ENCODE measurements around the gene CMTM6. TPM values are rescaled to one million over a fixed set of nuclear protein-coding genes. Genes with fewer than 3 reads are reported as not detected.

Gene CMTM6
- total RNA-seq, 1 donor from 2014 or later, result 90.1 TPM

- CTCF ChIA-PET, result interaction anchor here (1.5 kb wide), 2 partner anchors 26 to 121 kb away, joined by 4 read pairs; no protein-coding TSS in a partner anchor
- intact Hi-C loops (cut with micrococcal nuclease), result no loop called here
- no peak for ATAC-seq (ENCODE audit: low read depth)
- peak overlapping the region; percentile 68 for H3K27ac Mint-ChIP-seq
- DNase-seq, result no peak
- H3K4me3 Mint-ChIP-seq, result peak overlapping the region; percentile 24
- H3K27me3 Mint-ChIP-seq, result no peaks in the 10 kb centered on the region
- H3K4me1 Mint-ChIP-seq, result peaks cover 45% of the 10 kb centered on the region
- no peak for TF ChIP-seq CTCF (IDR thresholded peaks at IDR 0.05)
- H3K36me3 Mint-ChIP-seq (ENCODE audit: low read depth), result peaks cover 32% of the 10 kb centered on the region
- H3K9me3 Mint-ChIP-seq, result no peaks in the 10 kb centered on the region
- POLR2A ChIA-PET, result interaction anchor here (0.6 to 3.0 kb wide), 4 partner anchors 8 to 192 kb away, joined by 3 to 38 read pairs (median 6); no protein-coding TSS in a partner anchor
Observed at GRCh38 chr3:32495609-32496008, 7.0 kb downstream of the CMTM6 start.

DNA sequence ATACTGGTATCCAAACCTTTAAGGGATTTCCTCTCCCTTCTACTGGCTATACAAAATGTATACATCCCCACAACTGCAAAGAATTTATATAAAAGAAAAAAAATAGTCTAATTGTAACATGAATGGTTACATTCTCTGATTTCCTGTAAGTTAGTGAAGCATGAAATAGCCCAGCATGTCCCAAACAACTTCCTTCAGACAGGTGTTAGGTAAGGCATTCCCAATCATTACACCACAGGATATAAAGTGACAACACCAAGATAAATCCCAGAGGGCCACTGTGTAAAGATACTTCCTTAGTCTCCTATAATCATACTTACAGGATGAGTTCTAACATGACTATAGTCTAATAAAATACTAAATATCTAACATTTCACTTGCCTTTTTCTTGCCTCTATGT lies 7.6 kb downstream of the CMTM6 start:
- no peaks in the 10 kb centered on the region for H3K27me3 Mint-ChIP-seq
- no peaks in the 10 kb centered on the region for H3K9me3 Mint-ChIP-seq
- no peak overlapping the region for H3K4me3 Mint-ChIP-seq
- ChIA-PET POLR2A (interaction anchor here (1.7 kb wide), 1 partner anchor 10 kb away, joined by 10 read pairs; no protein-coding TSS in a partner anchor), CTCF (interaction anchor here (1.5 kb wide), 1 partner anchor 120 kb away, joined by 4 read pairs; no protein-coding TSS in a partner anchor)
- H3K27ac Mint-ChIP-seq, result peak overlapping the region; percentile 68
- no peak for DNase-seq
- intact Hi-C loops (cut with micrococcal nuclease), result no loop called here
- TF ChIP-seq CTCF (IDR thresholded peaks at IDR 0.05), result no peak
- H3K36me3 Mint-ChIP-seq (ENCODE audit: low read depth), result peaks cover 29% of the 10 kb centered on the region
- ATAC-seq (ENCODE audit: low read depth), result no peak
- H3K4me1 Mint-ChIP-seq, result peaks cover 40% of the 10 kb centered on the region

DNA sequence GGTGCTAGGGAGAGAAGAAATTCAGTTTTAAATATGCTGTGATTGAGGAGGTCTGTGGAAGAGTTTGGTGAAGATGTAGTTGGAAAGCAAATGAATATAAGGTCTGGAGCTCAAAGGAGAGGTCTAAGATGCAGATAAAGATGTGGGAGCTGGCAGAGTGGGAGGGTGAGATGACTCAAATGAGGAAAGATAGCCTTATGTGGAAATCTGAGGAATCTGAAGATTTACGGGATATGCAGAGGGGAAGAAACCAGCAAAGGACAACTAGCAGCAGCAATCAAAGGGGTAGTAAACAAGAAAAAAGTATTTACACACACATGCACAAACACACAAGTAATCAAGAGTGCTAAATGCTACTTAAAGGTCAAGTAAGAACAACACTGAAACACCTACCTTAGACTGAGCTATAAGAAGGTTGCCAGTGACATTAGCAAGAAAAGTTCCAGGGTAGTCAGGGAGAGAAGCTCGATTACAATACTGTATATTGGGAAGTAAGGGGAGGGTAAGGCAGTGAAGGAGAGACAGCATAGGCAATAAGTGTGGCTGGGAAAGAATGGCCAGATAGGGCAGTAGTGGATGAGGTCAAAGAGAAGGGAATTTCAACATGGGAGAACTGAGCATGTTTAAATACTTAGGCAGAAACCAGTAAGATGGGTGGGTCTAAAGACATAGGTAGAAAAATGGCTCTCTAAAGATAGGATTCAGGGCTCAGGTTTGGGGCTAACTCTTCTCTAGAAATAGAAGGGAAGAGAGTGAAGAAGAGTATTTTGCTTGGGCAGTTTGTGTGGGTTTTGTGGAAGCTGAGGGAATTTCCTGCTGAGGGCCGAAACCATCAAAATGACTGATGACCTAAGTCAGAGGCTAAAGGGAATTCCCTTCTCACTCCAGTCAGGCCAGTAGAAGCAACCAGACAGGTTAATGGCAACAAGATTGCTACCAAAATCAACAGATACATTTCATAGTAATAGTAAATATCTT lies 8.9 kb downstream of the CMTM6 start:
- H3K36me3 Mint-ChIP-seq (ENCODE audit: low read depth), result peaks cover 27% of the 10 kb centered on the region
- no peaks in the 10 kb centered on the region for H3K27me3 Mint-ChIP-seq
- H3K9me3 Mint-ChIP-seq, result no peaks in the 10 kb centered on the region
- peaks cover 30% of the 10 kb centered on the region for H3K4me1 Mint-ChIP-seq
- CTCF ChIA-PET, result interaction anchor here (1.2 to 1.8 kb wide), 4 partner anchors 9 to 26 kb away, joined by 3 to 5 read pairs (median 4); no protein-coding TSS in a partner anchor
- POLR2A ChIA-PET, result interaction anchor here (0.8 to 1.7 kb wide), 5 partner anchors 8 to 102 kb away, joined by 3 to 10 read pairs (median 6); partner anchors contain the start of genes CMTM6 and CMTM7
- no peak overlapping the region for H3K27ac Mint-ChIP-seq
- peak; percentile 61 for ATAC-seq (ENCODE audit: low read depth)
- no peak for DNase-seq
- no peak for TF ChIP-seq CTCF (IDR thresholded peaks at IDR 0.05)
- H3K4me3 Mint-ChIP-seq, result no peak overlapping the region
- intact Hi-C loops (cut with micrococcal nuclease), result loop anchor here (1.0 kb wide), 2 partner anchors 9 kb away; partner anchors contain the start of gene CMTM6

DNA sequence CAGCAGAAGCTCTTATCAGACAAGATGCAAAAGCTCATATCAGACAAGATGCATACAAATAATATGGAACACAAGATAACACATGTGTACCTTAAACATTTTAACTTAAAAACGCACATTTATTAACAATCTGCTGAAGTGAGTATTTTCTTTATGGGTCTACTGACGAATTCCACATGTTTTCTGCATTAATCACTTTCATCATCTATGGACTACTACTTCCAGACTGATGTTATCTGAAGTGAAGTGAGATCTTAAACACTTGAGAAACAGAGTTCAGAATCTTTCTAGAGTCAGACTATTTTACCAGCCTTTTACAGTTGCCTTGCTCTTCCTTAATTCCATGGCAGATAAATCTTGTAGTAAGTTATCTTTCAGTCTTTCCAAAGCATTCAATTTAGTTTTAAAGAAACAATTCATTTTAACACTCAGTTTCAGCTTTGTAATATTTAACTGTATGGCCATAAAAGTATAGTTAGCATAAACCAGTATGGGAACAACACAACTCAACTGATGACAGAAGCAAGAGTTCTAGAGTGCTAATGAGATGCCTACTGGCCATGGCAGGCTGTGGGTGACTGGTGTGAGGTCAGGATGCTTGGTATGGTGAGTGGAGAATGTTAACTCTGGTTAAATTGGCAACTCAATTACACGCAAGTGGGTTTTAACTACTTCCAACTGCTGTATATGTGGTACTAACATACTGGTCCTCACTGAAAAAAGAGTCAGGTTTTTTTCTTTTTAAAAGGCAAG lies 9.8 kb downstream of the CMTM6 start:
- no peak overlapping the region for H3K27ac Mint-ChIP-seq
- ChIA-PET POLR2A (interaction anchor here (1.0 to 1.7 kb wide), 4 partner anchors 8 to 101 kb away, joined by 3 to 10 read pairs (median 7); partner anchors contain the start of genes CMTM6 and CMTM7), CTCF (interaction anchor here (1.0 to 1.8 kb wide), 5 partner anchors 8 to 25 kb away, joined by 3 to 5 read pairs (median 3); partner anchors contain the start of gene CMTM6)
- H3K36me3 Mint-ChIP-seq (ENCODE audit: low read depth), result peaks cover 33% of the 10 kb centered on the region
- H3K4me1 Mint-ChIP-seq, result peaks cover 28% of the 10 kb centered on the region
- ATAC-seq (ENCODE audit: low read depth), result no peak
- H3K4me3 Mint-ChIP-seq, result no peak overlapping the region
- intact Hi-C loops (cut with micrococcal nuclease), result no loop called here
- no peaks in the 10 kb centered on the region for H3K27me3 Mint-ChIP-seq
- no peak for TF ChIP-seq CTCF (IDR thresholded peaks at IDR 0.05)
- no peaks in the 10 kb centered on the region for H3K9me3 Mint-ChIP-seq
- DNase-seq, result no peak

All from activated B cell treated with CpG ODN at 0.5 μM for 24 hours (primary cell).